ENCODE measurements around the gene KRT71.

DNA sequence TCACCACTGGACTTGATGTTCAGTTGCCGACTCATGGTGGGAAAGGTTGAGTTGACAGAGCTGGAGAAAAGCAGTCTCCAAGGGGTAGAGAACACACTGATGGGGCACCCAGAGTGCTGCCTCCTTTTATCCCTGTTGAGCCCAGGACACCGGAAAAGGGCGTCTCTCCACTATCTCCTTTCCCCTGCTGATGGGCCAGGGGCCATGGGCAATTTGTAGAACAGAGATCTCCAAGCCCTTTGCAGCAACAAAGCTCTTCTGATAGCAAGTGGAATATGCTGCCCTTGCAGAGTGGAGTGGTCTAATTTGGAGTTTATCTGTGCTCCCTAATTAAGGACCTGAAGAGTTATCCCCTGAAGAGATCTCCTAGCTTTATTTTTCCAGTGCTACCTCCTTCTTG is 20.8 kb upstream of the KRT71 start, which contains the start of gene KRT74:
- TF ChIP-seq EZH2 (IDR thresholded peaks at IDR 0.05; ENCODE audit: borderline replicate concordance, insufficient read depth, low read length, poor library complexity, severe bottlenecking) (no peak), TAF1 (IDR thresholded peaks at IDR 0.05; ENCODE audit: low read depth) (no peak), EP300 (conservative IDR thresholded peaks at IDR 0.05; ENCODE audit: poor library complexity, severe bottlenecking) (no peak)
- TF ChIP-seq, protein P1, sequence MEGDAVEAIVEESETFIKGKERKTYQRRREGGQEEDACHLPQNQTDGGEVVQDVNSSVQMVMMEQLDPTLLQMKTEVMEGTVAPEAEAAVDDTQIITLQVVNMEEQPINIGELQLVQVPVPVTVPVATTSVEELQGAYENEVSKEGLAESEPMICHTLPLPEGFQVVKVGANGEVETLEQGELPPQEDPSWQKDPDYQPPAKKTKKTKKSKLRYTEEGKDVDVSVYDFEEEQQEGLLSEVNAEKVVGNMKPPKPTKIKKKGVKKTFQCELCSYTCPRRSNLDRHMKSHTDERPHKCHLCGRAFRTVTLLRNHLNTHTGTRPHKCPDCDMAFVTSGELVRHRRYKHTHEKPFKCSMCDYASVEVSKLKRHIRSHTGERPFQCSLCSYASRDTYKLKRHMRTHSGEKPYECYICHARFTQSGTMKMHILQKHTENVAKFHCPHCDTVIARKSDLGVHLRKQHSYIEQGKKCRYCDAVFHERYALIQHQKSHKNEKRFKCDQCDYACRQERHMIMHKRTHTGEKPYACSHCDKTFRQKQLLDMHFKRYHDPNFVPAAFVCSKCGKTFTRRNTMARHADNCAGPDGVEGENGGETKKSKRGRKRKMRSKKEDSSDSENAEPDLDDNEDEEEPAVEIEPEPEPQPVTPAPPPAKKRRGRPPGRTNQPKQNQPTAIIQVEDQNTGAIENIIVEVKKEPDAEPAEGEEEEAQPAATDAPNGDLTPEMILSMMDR (IDR thresholded peaks at IDR 0.05; ENCODE audit: poor library complexity, severe bottlenecking), result no peak
